ENCODE measurements around the gene ASCC1.
"Not testable (repeated sequence)": the region's sequence is repeated elsewhere in the genome, so short reads cannot be mapped to it uniquely, and the experiment has no call there.

The ASCC1 gene

DNA sequence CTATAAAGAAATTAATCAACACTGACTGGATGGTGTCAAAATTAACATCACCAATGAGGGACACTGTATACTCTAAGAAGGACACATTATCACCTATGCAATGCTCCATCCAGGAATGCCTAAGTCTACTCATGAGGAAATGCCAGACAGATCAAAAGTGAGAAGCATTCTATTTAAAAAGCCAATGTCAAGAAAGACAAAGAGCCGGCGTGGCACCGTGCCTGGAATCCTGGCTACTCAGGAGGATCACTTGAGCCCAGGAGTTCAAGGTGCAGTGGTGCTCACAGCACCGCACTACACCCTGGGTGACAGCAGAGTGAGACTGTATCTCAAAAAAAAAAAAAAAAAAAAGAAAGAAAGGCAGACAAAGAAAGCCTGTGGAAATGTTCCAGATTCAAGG is 45.8 kb downstream of the ASCC1 start:
- DNase-seq (ENCODE audit: insufficient read length, low spot score) = no peak
- no peak for FAIRE-seq
- TF ChIP-seq, protein P1, sequence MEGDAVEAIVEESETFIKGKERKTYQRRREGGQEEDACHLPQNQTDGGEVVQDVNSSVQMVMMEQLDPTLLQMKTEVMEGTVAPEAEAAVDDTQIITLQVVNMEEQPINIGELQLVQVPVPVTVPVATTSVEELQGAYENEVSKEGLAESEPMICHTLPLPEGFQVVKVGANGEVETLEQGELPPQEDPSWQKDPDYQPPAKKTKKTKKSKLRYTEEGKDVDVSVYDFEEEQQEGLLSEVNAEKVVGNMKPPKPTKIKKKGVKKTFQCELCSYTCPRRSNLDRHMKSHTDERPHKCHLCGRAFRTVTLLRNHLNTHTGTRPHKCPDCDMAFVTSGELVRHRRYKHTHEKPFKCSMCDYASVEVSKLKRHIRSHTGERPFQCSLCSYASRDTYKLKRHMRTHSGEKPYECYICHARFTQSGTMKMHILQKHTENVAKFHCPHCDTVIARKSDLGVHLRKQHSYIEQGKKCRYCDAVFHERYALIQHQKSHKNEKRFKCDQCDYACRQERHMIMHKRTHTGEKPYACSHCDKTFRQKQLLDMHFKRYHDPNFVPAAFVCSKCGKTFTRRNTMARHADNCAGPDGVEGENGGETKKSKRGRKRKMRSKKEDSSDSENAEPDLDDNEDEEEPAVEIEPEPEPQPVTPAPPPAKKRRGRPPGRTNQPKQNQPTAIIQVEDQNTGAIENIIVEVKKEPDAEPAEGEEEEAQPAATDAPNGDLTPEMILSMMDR (IDR thresholded peaks at IDR 0.05; ENCODE audit: insufficient read depth, missing control alignments) = no peak

DNA sequence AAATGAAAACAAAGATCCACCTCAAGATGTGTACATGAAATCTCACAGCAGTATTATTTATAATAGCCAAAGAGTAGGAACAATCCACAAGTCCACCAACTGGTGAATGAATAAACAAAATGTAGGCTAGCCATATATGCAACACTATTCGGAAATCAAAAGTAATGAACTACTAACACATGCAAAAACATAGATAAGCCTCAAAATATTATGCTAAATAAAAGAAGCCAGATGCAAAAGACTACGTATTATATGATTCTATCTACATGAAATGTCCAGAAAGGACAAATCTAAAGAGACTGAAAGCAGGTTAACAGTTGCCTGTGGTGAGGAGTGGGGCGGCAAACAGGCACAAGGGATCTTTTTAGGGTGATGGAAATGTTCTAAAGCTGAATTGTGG is 49.0 kb downstream of the ASCC1 start:
- no peak for DNase-seq (ENCODE audit: insufficient read length, low spot score)
- TF ChIP-seq, protein P1 (IDR thresholded peaks at IDR 0.05; ENCODE audit: insufficient read depth, missing control alignments) = no peak
- FAIRE-seq = no peak

DNA sequence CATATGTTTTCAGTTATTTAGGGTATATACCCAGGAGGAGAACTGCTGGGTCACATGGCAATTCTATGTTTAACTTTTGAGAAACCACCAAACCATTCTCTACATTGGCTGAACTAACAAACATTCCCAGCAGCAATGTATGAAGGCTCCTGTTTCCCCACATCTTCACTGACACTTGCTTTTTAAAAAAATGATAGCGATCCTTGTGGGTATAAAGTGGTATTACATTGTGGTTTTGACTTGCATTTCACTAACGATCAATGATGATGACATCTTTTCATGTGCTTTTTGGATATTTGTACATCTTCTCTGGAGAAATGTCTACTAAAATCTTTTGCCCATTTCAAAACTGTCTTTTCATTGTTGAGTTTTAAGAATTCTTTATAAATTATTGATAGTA is 51.5 kb downstream of the ASCC1 start:
- DNase-seq (ENCODE audit: insufficient read length, low spot score) (no peak), FAIRE-seq (no peak)
- TF ChIP-seq, protein P1 (IDR thresholded peaks at IDR 0.05; ENCODE audit: insufficient read depth, missing control alignments) = no peak

DNA sequence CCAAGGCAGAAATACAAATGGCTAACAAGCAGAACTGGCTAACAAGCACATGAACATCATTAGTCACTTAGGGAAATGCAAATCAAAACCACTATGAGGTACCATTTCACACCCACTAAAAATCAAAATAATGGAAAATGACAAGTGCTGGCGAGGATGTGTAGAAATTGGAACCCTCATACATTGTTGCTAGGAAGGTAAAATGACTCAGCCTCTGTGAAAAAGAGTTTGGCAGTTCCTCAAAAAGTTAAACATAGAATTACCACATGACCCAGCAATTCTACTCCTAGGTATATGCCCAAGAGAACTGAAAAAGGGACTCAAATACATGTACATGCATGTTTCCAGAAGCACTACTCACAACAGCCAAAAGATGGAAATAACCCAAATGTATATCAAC is 53.1 kb downstream of the ASCC1 start:
- DNase-seq (ENCODE audit: insufficient read length, low spot score) (no peak), FAIRE-seq (no peak)
- TF ChIP-seq, protein P1 (IDR thresholded peaks at IDR 0.05; ENCODE audit: insufficient read depth, missing control alignments) = no peak

DNA sequence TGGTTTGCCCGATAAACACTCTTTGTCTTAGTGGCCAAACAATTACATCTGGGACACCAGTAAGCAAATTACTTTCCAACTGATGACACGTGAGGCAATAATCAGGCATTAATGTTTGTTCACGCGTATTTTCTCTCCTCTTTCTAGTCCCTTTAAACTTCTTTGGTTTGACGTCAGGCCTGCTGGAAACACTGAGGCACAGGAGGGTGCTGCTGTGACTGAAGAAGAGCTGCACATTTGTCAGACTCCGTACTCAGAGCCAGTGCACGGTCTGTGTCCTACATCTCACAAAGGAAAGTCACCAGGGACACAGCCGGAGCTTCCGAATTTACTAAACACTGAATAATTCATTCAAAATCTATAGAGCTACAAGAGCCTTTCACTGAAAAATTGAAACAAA is 57.9 kb downstream of the ASCC1 start:
- FAIRE-seq (no peak), DNase-seq (ENCODE audit: insufficient read length, low spot score) (no peak)
- TF ChIP-seq, protein P1 (IDR thresholded peaks at IDR 0.05; ENCODE audit: insufficient read depth, missing control alignments) = no peak

DNA sequence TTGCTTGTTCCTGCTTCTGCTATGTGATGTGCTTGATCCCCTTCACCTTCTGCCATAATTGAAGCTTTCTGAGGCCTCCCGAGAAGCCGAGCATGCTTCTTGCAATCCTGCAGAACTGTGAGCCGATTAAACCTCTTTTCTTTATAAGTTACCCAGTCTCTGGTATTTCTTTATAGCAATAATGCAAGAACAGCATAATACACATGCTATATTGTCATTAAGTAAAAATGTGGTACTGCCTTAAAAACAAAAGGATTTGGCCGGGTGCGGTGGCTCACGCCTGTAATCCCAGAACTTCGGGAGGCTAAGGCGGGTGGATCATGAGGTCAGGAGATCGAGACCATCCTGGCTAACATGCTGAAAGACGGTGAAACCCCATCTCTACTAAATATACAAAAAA is 59.9 kb downstream of the ASCC1 start:
- no peak for DNase-seq (ENCODE audit: insufficient read length, low spot score)
- no peak for FAIRE-seq
- TF ChIP-seq, protein P1 (IDR thresholded peaks at IDR 0.05; ENCODE audit: insufficient read depth, missing control alignments) = no peak

DNA sequence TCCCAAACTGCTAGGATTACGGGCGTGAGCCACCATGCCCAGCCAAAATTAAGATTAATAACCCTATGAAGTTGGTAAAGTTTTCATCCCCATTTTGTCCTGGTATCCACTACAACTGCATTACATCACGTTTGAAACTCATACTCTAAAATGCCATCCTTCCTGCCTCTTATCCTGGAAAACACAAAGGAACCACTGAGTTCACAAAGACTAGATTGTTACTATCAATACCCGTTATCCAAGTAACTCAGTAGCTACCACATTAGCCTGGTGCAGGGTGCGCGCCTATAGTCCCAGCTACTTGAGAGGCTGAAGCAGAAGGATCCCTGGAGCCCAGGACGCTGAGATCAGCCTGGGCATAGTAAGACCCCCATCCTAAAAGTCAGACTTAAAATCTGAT is 63.8 kb downstream of the ASCC1 start:
- DNase-seq (ENCODE audit: insufficient read length, low spot score) = no peak
- TF ChIP-seq, protein P1 (IDR thresholded peaks at IDR 0.05; ENCODE audit: insufficient read depth, missing control alignments) = no peak
- FAIRE-seq = no peak

DNA sequence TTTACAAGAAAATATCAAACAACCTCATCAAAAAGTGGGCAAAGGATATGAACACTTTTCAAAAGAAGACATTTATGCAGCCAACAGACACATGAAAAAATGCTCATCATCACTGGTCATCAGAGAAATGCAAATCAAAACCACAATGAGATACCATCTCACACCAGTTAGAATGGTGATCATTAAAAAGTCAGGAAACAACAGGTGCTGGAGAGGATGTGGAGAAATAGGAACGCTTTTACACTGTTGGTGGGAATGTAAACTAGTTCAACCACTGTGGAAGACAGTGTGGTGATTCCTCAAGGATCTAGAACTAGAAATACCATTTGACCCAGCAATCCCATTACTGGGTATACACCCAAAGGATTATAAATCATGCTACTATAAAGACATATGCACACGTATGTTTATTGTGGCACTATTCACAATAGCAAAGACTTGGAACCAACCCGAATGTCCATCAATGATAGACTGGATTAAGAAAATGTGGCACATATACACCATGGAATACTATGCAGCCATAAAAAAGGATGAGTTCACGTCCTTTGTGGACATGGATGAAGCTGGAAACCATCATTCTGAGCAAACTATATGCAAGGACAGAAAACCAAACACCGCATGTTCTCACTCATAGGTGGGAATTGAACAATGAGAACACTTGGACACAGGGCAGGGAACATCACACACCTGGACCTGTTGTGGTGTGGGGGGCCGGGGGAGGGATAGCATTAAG is 65.2 kb downstream of the ASCC1 start:
- DNase-seq (ENCODE audit: insufficient read length, low spot score); FAIRE-seq: not testable (repeated sequence)

DNA sequence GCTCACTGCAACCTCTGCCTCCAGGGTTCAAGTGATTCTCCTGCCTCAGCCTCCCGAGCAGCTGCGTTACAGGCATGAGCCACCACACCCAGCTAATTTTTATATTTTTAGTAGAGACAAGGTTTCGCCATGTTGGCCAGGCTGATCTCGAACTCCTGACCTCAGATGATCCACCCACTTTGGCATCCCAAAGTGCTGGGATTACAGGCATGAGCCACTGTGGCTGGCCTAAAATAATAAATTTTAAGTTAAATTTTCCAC is 68.8 kb downstream of the ASCC1 start:
- FAIRE-seq; DNase-seq (ENCODE audit: insufficient read length, low spot score): not testable (repeated sequence)
